Measurements from ENCODE around the gene PODXL.

DNA sequence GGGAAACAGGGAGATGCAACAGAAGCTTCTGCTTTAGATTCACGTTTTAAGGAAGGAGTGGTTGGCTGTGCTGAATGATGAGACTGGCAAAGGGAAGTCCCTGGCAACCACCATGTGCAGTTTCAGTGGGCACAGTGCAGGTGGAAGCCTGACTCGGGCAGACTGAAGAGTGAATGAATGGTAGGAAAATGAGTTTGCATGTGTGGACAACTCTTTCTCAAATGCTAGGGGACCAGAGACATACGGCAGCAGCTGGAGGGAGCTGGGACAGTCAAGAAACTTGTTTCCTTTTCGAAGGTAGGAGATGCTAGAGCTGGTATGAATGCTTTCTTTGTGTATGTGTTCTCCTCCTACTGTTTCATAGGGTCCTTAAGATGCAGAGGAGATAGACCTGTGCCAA is 29.0 kb downstream of the PODXL start:
- TF ChIP-seq NFE2L2 (conservative IDR thresholded peaks at IDR 0.05; ENCODE audit: low read length) (no peak), JUN (IDR thresholded peaks at IDR 0.05) (no peak), RNF2 (IDR thresholded peaks at IDR 0.05; ENCODE audit: borderline replicate concordance, low read depth) (no peak), NPAS2 (CRISPR knock-in tag; IDR thresholded peaks at IDR 0.05; ENCODE audit: borderline replicate concordance) (no peak), MAFK (IDR thresholded peaks at IDR 0.05; ENCODE audit: partially characterized antibody) (no peak), RAD21 (conservative IDR thresholded peaks at IDR 0.05 in 1 of 2, IDR thresholded peaks at IDR 0.05 in 1 of 2) (no peak)
- TF ChIP-seq, protein P1, sequence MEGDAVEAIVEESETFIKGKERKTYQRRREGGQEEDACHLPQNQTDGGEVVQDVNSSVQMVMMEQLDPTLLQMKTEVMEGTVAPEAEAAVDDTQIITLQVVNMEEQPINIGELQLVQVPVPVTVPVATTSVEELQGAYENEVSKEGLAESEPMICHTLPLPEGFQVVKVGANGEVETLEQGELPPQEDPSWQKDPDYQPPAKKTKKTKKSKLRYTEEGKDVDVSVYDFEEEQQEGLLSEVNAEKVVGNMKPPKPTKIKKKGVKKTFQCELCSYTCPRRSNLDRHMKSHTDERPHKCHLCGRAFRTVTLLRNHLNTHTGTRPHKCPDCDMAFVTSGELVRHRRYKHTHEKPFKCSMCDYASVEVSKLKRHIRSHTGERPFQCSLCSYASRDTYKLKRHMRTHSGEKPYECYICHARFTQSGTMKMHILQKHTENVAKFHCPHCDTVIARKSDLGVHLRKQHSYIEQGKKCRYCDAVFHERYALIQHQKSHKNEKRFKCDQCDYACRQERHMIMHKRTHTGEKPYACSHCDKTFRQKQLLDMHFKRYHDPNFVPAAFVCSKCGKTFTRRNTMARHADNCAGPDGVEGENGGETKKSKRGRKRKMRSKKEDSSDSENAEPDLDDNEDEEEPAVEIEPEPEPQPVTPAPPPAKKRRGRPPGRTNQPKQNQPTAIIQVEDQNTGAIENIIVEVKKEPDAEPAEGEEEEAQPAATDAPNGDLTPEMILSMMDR (IDR thresholded peaks at IDR 0.05) = no peak
- TF ChIP-seq, protein P2, sequence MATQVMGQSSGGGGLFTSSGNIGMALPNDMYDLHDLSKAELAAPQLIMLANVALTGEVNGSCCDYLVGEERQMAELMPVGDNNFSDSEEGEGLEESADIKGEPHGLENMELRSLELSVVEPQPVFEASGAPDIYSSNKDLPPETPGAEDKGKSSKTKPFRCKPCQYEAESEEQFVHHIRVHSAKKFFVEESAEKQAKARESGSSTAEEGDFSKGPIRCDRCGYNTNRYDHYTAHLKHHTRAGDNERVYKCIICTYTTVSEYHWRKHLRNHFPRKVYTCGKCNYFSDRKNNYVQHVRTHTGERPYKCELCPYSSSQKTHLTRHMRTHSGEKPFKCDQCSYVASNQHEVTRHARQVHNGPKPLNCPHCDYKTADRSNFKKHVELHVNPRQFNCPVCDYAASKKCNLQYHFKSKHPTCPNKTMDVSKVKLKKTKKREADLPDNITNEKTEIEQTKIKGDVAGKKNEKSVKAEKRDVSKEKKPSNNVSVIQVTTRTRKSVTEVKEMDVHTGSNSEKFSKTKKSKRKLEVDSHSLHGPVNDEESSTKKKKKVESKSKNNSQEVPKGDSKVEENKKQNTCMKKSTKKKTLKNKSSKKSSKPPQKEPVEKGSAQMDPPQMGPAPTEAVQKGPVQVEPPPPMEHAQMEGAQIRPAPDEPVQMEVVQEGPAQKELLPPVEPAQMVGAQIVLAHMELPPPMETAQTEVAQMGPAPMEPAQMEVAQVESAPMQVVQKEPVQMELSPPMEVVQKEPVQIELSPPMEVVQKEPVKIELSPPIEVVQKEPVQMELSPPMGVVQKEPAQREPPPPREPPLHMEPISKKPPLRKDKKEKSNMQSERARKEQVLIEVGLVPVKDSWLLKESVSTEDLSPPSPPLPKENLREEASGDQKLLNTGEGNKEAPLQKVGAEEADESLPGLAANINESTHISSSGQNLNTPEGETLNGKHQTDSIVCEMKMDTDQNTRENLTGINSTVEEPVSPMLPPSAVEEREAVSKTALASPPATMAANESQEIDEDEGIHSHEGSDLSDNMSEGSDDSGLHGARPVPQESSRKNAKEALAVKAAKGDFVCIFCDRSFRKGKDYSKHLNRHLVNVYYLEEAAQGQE (IDR thresholded peaks at IDR 0.05) = no peak
- TF ChIP-seq, protein P3, sequence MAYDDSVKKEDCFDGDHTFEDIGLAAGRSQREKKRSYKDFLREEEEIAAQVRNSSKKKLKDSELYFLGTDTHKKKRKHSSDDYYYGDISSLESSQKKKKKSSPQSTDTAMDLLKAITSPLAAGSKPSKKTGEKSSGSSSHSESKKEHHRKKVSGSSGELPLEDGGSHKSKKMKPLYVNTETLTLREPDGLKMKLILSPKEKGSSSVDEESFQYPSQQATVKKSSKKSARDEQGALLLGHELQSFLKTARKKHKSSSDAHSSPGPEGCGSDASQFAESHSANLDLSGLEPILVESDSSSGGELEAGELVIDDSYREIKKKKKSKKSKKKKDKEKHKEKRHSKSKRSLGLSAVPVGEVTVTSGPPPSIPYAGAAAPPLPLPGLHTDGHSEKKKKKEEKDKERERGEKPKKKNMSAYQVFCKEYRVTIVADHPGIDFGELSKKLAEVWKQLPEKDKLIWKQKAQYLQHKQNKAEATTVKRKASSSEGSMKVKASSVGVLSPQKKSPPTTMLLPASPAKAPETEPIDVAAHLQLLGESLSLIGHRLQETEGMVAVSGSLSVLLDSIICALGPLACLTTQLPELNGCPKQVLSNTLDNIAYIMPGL (CRISPR knock-in tag; IDR thresholded peaks at IDR 0.05; ENCODE audit: borderline replicate concordance) = no peak
- TF ChIP-seq, protein P4, sequence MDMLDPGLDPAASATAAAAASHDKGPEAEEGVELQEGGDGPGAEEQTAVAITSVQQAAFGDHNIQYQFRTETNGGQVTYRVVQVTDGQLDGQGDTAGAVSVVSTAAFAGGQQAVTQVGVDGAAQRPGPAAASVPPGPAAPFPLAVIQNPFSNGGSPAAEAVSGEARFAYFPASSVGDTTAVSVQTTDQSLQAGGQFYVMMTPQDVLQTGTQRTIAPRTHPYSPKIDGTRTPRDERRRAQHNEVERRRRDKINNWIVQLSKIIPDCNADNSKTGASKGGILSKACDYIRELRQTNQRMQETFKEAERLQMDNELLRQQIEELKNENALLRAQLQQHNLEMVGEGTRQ (IDR thresholded peaks at IDR 0.05) = no peak

All from A549 (cell line).